AG04450 (cell line): ENCODE data around the gene PGF. TPM values are rescaled to one million over a fixed set of nuclear protein-coding genes. Genes with fewer than 3 reads are reported as not detected.

Experiments
- CTCF ChIA-PET: fragments of 300-600, 350-600 bp; formaldehyde crosslinking; extraction: SDS; loops from one replicate; lab custom pipeline; 2022; ENCODE audit warnings: antibody characterized with exemption, inconsistent platforms; lab: Charles Lee
- POLR2A ChIA-PET: fragments of 350-600 bp; formaldehyde crosslinking; extraction: SDS; loops from one replicate; lab custom pipeline; 2021; ENCODE audit warnings: antibody characterized with exemption, inconsistent platforms; lab: Yijun Ruan, JAX
- DNase-seq: peaks from one replicate; pipeline ENCODE4 v3.0.0-alpha.2; 2011; ENCODE audit warnings: low read depth, low spot score
- H3K27ac ChIP-seq: one replicate; pipeline ENCODE4 v1.5.1; 2012; ENCODE audit warnings: low read depth, low read length, control low read depth
- H3K27me3 ChIP-seq: one replicate; pipeline ENCODE4 v1.6.0; 2012; ENCODE audit warnings: low read length; ENCODE audit not compliant: control insufficient read depth, insufficient read depth
- H3K4me3 ChIP-seq: 2 replicates; pipeline ENCODE4 v1.5.1; 2011; ENCODE audit warnings: mild to moderate bottlenecking, low read depth, low read length, control low read depth
- H3K9me3 ChIP-seq: 2 replicates; pipeline ENCODE4 v1.5.1; 2012; ENCODE audit warnings: low read length; ENCODE audit not compliant: control insufficient read depth, insufficient read depth
- CTCF ChIP-seq: IDR thresholded peaks from 2 replicates; pipeline ENCODE4 v1.5.1; 2011; ENCODE audit warnings: low read depth, low read length, control low read depth, inconsistent platforms
- polyA plus RNA-seq: library from polyadenylated mRNA; depleted of rRNA; stranded (reverse); fragments of >200 nt; gene quantifications from 2 replicates; pipeline ENCODE4 v1.2.3, GENCODE V29; 2011

PGF gene
- polyA plus RNA-seq, 1 experiment, result 0.63 TPM

DNA sequence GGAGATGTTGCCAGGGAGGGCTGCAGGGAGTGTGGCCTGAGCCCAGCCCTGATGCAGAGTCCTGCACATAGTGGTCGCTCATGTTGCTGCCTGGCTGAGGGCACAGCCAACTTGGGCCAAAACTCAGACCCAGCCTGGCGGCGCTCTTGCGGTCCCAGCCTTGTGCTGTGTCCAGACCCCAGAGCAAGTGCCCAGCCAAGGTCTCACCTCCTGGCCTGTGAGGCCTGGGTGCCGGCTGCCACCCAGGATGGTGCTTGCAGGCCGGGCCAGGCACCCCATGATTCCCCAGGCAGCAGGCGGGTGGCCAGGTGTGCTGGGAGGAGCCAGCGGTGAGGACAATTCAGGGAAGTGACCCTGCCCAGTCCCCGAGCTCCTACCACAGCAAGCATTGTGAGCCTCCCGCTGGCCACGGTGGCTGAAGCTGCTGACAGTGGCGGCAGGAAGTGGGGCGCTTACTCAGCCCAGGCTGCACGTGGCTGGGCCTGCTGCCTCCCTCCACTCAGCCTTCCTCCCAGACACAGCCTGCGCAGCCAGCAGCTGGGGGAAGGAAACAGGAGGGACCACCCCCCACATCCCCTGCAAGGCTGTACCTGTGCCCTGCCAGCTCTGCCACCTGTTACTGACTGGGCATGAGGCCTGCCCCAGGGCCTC, 17.7 kb upstream of the PGF start:
- POLR2A ChIA-PET, result no interaction called here
- TF ChIP-seq CTCF, result no peak
- Histone ChIP-seq H3K4me3 (no peak overlapping the region), H3K9me3 (no peaks in the 10 kb centered on the region), H3K27me3 (peaks cover 10% of the 10 kb centered on the region), H3K27ac (no peak overlapping the region)
- DNase-seq, result no peak
- CTCF ChIA-PET, result no interaction called here

DNA sequence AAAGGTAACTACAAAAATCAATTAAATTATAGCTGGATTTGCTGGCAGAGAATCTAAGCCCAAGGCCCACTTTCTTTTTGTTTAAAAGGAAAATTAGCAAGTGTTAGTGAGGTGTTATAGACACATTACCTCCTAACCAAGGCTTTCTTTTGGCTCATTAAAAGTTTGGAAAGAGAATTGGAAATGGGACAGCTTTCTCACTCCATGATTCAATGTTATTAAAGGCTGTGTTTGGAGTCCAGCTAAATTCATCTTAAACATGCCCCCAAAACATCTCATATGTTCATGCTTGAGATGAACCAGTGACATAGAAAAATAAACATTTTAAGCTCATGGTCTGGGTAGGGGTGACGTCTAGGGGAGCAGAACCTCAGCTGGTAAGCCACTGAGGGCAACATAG, 13.4 kb upstream of the PGF start:
- H3K27ac ChIP-seq, result no peak overlapping the region
- no peak for DNase-seq
- CTCF ChIA-PET, result interaction anchor here (1.0 to 1.3 kb wide), 2 partner anchors 22 to 120 kb away, joined by 3 read pairs; no protein-coding TSS in a partner anchor
- H3K4me3 ChIP-seq, result no peak overlapping the region
- H3K27me3 ChIP-seq, result peaks cover 7% of the 10 kb centered on the region
- TF ChIP-seq CTCF, result no peak
- POLR2A ChIA-PET, result no interaction called here
- H3K9me3 ChIP-seq, result no peaks in the 10 kb centered on the region

- TF ChIP-seq CTCF, result no peak
- H3K9me3 ChIP-seq, result no peaks in the 10 kb centered on the region
- H3K27me3 ChIP-seq, result peaks cover 15% of the 10 kb centered on the region
- ChIA-PET CTCF (interaction anchor here (0.9 to 1.7 kb wide), 2 partner anchors 10 to 105 kb away, joined by 3 to 4 read pairs; partner anchors contain the start of gene PGF), POLR2A (interaction anchor here (0.6 to 0.7 kb wide), 2 partner anchors 53 to 97 kb away, joined by 4 to 5 read pairs; no protein-coding TSS in a partner anchor)
- no peak overlapping the region for H3K4me3 ChIP-seq
- no peak for DNase-seq
- peak overlapping the region; percentile 11 for H3K27ac ChIP-seq
Measured at GRCh38 chr14:74965486-74966153, 10.2 kb upstream of the PGF start.

DNA sequence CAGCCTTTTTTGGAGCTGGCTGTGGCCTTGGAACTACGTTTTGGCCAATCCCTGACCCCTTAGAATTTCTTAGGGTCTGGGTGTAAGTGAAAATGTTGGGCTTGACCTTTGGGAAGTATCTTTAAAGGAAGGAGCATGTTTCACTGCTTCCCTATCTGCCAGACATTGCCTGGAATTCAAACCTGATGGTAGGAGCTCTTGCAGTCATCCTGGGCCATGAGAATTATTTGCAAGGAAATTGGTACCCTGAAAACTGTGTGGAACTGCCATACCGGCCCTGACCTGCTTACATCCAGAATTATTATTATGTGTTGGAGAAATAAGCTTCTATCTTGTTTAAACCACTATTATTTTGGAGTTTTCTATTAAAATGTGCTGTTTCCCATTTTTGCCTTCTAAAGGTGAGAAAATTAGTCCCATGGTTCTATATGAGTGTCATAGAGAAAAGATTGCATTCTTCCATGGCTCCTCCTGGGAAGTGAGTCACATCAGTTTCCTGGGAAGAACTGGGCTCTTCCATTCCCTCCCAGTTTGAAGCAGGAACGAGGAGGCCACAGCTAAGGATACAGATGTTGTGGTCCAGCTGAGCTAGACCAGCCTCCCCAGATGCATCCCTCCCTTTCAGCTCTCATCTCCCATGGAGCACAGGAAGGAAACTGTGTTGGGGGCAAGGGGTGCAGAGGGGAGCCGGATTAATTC, 9.5 kb upstream of the PGF start:
- POLR2A ChIA-PET, result interaction anchor here (0.6 to 0.7 kb wide), 2 partner anchors 54 to 98 kb away, joined by 4 to 5 read pairs; no protein-coding TSS in a partner anchor
- CTCF ChIA-PET, result interaction anchor here (0.9 to 1.7 kb wide), 3 partner anchors 10 to 123 kb away, joined by 3 to 4 read pairs (median 3); partner anchors contain the start of gene PGF
- no peak overlapping the region for H3K4me3 ChIP-seq
- peaks cover 13% of the 10 kb centered on the region for H3K27me3 ChIP-seq
- no peak overlapping the region for H3K27ac ChIP-seq
- no peak for TF ChIP-seq CTCF
- no peak for DNase-seq
- no peaks in the 10 kb centered on the region for H3K9me3 ChIP-seq
